ENCODE measurements around the gene UMAD1.

The UMAD1 gene

GRCh38 chr7:7736671-7737070 lies 96.1 kb downstream of the UMAD1 start:
- no peak for DNase-seq

- DNase-seq: no peak
These were observed 97.1 kb downstream of the UMAD1 start for GRCh38 chr7:7737674-7738073.

- no peak for DNase-seq
These were observed 97.6 kb downstream of the UMAD1 start for GRCh38 chr7:7738177-7738576.

GRCh38 chr7:7738622-7739021 lies 98.1 kb downstream of the UMAD1 start:
- DNase-seq: no peak

DNA sequence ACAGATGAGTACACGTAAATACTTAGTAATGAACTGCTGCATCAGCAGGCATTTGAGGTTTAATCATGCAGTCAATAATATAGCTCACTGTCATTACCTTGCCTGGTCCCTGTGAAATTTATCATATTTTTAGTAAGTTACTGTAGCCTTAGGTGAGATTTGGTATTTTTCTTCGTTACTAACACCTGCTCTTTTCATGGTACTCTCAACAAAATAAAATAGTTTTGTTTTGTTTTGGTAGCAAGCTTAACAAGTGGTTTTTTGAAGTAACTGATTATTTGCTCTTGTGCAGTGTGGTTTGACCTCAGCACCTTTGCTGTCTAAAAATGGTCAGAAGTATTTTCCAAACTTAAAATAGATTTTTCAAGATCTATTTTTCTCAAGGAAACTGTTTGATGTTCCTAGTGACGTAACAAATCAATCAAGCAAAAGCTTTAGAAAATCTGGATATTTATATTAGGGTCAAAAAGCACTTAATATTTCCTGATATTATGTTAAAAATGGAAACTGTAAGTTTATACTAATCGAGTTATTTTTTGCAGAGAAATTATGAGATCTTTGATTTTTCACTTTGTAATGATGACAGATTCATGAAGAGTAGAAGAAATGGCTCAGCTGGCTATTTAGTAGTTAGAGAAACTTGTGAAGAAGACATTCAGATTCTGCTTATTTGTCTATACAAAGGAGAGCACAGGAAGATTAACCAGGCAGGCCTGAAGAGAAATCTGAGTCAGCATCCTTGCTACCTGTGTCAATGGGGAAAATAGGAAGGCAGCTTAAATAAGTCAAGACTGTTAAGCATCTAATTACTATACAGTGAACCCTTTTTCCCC lies 98.9 kb downstream of the UMAD1 start:
- DNase-seq: no peak

DNA sequence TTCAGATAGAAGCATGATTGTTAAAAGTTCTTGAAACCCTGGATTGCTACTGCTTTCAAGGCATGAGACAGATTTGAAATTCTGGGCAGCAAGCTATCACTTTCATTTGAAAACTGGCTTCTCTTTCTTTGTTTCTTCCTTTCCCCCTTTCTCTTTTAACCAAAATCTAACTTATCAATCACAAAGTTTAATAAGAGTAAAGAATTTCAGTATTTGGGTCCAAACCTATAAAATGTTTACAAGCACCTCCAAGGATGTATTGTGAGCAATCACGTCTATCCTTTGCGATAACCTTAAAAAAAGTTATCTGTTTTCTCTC lies 99.4 kb downstream of the UMAD1 start:
- DNase-seq: no peak

GRCh38 chr7:7742223-7742622 lies 101.7 kb downstream of the UMAD1 start:
- no peak for DNase-seq

DNA sequence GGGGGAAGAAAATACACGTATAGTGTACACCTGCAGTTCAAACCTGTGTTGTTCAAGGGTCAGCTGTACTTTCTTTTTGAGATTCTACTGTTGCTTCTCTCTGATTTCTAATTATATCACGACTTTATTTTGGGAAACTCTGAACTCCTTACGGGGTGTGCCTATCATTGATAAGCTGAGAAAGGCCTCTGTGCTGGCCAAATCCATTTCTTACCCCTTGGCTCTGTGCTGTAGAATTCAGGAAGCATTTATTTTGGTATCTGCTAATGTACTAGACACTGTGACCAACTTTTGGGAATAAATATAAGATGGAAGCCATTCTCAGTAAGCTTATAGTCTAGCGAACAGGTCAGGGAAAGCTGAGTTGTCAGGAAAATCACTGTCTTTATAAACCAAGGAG lies 104.7 kb downstream of the UMAD1 start:
- DNase-seq: no peak

- no peak for DNase-seq
These were observed 105.4 kb downstream of the UMAD1 start for GRCh38 chr7:7745966-7746365.

- no peak for DNase-seq
These were observed 105.9 kb downstream of the UMAD1 start for GRCh38 chr7:7746458-7746857.

DNA sequence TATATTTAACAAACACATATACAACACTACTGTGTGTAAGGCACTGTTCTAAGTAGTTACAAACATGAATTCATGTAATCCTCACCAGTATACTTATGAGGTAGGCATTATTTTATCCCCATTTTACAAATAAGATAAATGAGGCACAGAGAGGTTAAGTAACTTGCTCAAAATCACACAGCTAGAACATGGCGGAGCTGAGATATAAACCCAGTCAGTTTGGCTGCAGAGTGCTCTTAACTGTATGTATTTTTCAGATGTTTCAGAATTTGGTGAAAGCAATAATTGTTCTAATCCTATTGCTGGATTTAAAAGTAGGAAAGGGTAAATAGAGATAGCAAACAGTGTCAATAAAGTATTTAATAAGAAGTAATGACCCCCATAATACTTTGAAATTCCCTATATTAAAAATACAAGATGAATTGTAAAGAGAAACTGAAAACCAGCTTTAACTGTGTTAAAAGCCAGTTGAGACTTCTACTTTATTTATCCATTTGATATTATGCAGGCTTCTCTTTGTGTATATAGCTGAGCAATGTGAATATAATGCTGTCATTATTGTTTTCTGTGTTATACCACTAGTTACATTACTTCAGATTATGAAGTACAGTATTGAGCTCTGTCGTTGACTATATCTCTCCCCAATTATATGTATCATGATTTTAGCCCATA lies 110.2 kb downstream of the UMAD1 start:
- DNase-seq: no peak

DNA sequence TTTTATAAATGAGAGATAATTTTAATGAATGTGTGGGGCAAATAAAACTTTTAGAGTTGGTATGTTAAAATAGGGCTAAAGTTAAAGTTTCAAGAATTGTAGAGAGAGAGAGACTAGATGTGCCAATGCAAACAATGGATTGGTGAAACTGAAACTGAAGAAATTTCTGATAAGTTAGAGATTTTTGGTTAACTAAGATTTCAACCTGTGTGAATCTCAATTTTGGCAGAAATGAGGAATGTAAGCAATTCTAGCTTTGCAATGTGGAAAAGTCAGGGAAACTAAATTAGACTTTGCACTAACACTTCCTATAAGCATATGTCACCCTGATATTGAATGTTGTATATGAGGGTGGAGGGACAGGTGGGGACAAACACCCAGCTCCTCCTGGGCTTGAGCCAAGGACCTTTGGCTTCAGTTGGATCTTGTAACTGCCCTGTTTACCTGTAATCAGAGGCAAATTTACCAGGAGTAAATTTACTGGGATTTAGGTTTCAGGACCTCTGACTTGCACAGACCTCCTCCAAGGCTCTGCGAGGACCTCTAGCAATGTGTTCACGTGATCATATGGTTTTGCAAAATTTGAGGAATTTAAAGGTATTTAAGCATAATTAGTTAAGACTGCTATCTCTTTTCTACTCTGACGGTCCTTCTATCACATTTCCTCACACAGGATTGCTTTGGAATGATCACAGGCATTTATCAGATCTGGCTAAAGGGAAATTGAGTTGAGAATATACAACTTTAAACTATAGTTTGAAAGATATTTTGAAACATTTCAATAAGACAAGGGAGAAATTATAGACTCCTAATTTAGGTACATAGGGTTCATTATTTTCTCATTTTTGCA lies 110.9 kb downstream of the UMAD1 start:
- DNase-seq: no peak

DNA sequence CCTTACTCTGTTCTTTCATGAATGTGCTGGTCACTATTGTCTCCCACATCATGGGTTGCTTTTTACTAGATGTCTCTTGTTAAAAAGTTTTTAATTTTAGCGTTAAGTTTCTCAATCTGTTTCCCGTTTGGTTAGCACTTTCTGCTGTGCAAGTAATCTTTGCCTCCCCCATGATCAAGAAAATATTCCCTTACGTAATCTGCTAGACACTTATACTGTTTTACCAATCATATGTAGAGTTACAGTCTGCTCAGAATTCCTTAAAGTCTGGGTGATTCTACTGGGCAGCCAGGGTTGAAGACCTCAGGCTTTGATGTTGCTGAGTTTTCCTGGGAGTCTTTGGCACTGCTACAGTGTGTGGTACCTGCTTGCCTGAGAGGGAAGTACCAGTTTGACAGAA lies 116.0 kb downstream of the UMAD1 start:
- no peak for DNase-seq

DNA sequence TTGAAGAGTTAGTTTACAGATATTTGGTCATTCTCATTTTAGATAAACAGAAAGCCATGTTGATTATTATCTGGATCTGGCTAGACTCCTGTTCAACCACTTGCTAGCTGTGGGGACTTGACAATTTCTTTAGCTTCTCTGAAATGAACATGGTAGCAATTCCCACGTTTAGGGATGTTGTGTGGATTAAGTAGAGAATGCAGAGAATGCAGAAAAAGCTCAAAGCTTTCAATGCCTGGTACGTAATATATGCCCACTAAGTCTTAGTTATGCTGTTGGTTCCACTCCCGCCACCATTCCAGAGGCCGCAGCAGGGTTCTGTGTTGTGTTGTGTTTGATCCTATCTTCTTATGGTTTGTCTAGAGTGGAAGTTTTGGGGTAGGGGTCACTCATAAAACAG lies 117.0 kb downstream of the UMAD1 start:
- no peak for DNase-seq

- no peak for DNase-seq
These were observed 120.9 kb downstream of the UMAD1 start for GRCh38 chr7:7761340-7761973.

DNA sequence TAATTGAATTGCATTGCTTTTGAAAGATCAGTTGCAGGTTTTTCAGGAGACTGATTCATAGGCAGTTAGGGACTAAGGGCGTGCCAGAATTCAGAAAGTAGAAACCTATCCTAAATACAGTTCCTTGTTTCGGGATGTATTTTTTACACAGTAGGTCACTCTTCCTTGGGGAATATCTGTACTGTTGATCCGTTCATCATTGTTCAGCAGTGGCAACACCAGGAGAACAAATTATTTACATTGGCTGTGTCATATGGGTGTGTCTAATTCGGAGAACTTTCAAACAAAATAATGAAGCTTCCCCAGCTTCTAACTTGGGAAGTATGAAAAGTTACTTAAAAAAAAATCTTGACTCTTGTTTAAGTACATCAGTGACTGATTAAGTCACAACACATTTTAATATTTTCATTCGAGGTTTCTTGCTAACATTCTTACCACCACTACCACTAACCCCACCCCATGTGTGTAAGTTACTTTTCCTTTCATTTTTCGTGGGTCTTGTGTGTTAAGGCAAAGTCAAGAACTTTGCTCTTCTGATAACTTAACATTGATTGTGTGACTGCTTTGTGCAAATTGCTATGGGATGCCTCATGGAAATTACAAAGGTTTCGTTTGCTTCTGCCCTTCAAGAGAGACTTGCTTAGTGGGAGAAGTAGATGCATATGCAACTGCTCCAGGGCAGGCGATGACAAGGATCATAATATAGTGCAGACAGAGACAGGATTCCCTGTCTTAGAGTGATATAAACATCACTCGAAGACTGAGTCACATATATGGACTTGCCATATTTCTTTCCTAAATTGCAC lies 121.6 kb downstream of the UMAD1 start:
- DNase-seq: no peak

DNA sequence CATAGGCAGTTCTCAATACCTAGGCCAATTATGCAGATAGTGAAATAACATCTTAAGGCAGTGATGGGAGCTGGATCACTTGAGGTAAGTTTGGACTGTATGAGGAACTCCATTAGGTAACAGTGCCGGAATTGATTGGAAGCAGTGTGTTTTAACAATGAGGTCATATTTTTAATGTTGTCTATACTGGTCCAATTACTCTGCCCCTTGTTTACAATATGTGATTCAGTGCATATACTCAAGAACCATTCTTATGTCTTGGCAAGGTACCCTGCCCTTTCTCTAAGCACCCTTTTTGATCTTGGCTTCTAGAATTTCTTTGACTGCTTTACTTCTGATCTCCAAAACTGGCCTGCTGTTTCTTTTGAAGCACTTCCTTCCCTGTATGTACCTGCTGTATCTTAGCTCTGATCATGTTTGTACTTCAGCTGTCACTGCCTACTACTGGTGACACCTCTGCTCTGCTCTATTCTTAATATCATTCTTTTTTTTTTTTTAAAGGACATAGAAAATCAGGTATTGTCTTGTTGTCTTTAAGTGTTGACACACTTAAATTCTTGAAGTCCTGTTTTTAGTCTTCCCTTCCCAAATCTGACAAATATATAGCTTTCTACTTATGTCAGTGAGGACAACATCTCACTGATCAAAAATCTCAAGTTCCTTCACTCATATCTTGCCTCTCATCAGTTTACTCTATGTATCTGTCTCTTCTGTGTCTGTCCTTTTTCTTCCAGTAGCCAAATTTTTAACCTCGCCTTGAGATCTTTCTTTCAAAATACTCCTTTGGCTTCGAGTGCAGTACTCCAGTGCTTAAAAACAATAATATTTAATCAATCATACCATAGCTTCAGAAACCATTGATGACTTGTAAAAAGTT lies 124.2 kb downstream of the UMAD1 start:
- DNase-seq: no peak

GRCh38 chr7:7765422-7765821 lies 124.9 kb downstream of the UMAD1 start:
- no peak for DNase-seq

DNA sequence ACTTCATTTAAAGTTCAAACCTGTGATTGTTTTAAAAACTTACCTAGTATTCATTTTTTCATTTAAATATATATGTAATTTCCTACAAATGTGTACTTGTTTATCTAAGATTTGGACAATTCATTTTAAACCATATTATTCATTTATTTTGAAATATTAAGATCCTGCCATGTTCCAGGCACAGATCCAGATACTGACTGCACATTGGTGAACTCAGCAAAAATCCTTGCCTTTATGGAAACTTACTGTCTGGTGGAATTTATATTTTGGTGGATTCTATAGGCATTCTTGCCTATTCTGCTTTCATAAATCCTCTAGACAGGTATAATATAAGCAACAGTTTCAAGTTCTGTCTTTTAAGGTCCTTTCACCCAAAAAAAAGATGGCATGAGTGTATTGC lies 126.1 kb downstream of the UMAD1 start:
- no peak for DNase-seq

GRCh38 chr7:7768977-7769709 lies 128.6 kb downstream of the UMAD1 start:
- DNase-seq: no peak
